Colonic mucosa (tissue), 4 donors: ENCODE measurements around the gene PADI3. TPM values are rescaled to one million over a fixed set of nuclear protein-coding genes. Genes with fewer than 3 reads are reported as not detected.

Source experiments
- DNase-seq: peaks from one replicate; pipeline ENCODE4 v3.0.0-alpha.2; 2020
- H3K27ac ChIP-seq: fragments of 200-600 bp; one replicate; pipeline ENCODE4 v1.8.0; 2021
- H3K27me3 ChIP-seq: fragments of 200-600 bp; one replicate; pipeline ENCODE4 v1.8.0; 2021
- H3K36me3 ChIP-seq: fragments of 200-600 bp; one replicate; pipeline ENCODE4 v1.8.0; 2021
- H3K4me1 ChIP-seq: fragments of 200-600 bp; one replicate; pipeline ENCODE4 v1.8.0; 2021; ENCODE audit warnings: mild to moderate bottlenecking
- H3K4me3 ChIP-seq: fragments of 200-600 bp; one replicate; pipeline ENCODE4 v1.8.0; 2021
- H3K9ac ChIP-seq, 2 donors: one replicate each; pipeline ENCODE4 v1.7.0; 2013; ENCODE audit warnings: control low read depth in 2 of 2, low read depth in 2 of 2, low read length in 2 of 2
- H3K9me3 ChIP-seq: fragments of 200-600 bp; one replicate; pipeline ENCODE4 v1.8.0; 2021
- CTCF ChIP-seq: fragments of 200-600 bp; IDR thresholded peaks from one replicate; pipeline ENCODE4 v1.8.0; 2022; ENCODE audit warnings: antibody characterized with exemption, mild to moderate bottlenecking
- intact Hi-C: fragments of 100-400 bp; cut with DNase I; formaldehyde crosslinking; loops from one replicate; pipeline ENCODE4 v1.14.1; 2022
- total RNA-seq, 2 donors: library from RNA; stranded (reverse); fragmentation: NEBNext Ultra II Directional in 1 of 2; extraction: Animal tissue kit (Norgen Biotek cat#: 25700) in 1 of 2; gene quantifications; one replicate each; pipeline ENCODE4 v1.2.1, GENCODE V29; 2021
- donor health status: healthy.
- donor health status: DM: no; HTN: no; CAD: no.
- donor health status: DM: no; HTN: no; CAD: no.

The PADI3 gene
- total RNA-seq: under 1 TPM in 1 of 2 donors, not detected in 1; 0.13 TPM

GRCh38 chr1:17248781-17249180 lies at the start of gene PADI3:
TSS of gene PADI3 (plus strand) at chr1:17249098. CDS start at chr1:17249138, 40 bp downstream.
- no peaks in the 10 kb centered on the region for H3K36me3 ChIP-seq
- no peaks in the 10 kb centered on the region for H3K27me3 ChIP-seq
- no peak within 1 kb of the TSS for H3K9ac ChIP-seq
- no peaks in the 10 kb centered on the region for H3K9me3 ChIP-seq
- intact Hi-C loops: no loop called here
- no peak for TF ChIP-seq CTCF
- H3K4me1 ChIP-seq: no peaks in the 10 kb centered on the region
- H3K27ac ChIP-seq: no peak within 1 kb of the TSS
- no peak within 1 kb of the TSS for H3K4me3 ChIP-seq
- DNase-seq: no peak

GRCh38 chr1:17199267-17200044 lies 49.4 kb upstream of the PADI3 start:
- Histone ChIP-seq H3K9me3 (no peaks in the 10 kb centered on the region), H3K36me3 (no peaks in the 10 kb centered on the region), H3K4me1 (no peaks in the 10 kb centered on the region), H3K4me3 (no peak overlapping the region), H3K27ac (no peak overlapping the region), H3K27me3 (no peaks in the 10 kb centered on the region), H3K9ac (no peak overlapping the region)
- DNase-seq: no peak
- intact Hi-C loops: no loop called here
- no peak for TF ChIP-seq CTCF

- no peak for TF ChIP-seq CTCF
- Histone ChIP-seq H3K36me3 (no peaks in the 10 kb centered on the region), H3K9me3 (no peaks in the 10 kb centered on the region), H3K4me1 (no peaks in the 10 kb centered on the region), H3K4me3 (no peak overlapping the region), H3K27ac (no peak overlapping the region), H3K9ac (no peak overlapping the region), H3K27me3 (no peaks in the 10 kb centered on the region)
- intact Hi-C loops: no loop called here
- DNase-seq: no peak
These were observed 48.7 kb upstream of the PADI3 start for GRCh38 chr1:17200246-17200645.

- no peak for DNase-seq
- no peaks in the 10 kb centered on the region for H3K36me3 ChIP-seq
- H3K4me1 ChIP-seq: no peaks in the 10 kb centered on the region
- H3K27me3 ChIP-seq: no peaks in the 10 kb centered on the region
- H3K27ac ChIP-seq: no peak overlapping the region
- no peak overlapping the region for H3K9ac ChIP-seq
- no peak overlapping the region for H3K4me3 ChIP-seq
- no peaks in the 10 kb centered on the region for H3K9me3 ChIP-seq
- intact Hi-C loops: no loop called here
- TF ChIP-seq CTCF: no peak
These were observed 48.1 kb upstream of the PADI3 start for GRCh38 chr1:17200756-17201155.

GRCh38 chr1:17201201-17202021 lies 47.5 kb upstream of the PADI3 start:
- no peaks in the 10 kb centered on the region for H3K36me3 ChIP-seq
- no peak overlapping the region for H3K9ac ChIP-seq
- intact Hi-C loops: no loop called here
- no peak for DNase-seq
- H3K9me3 ChIP-seq: no peaks in the 10 kb centered on the region
- H3K27me3 ChIP-seq: no peaks in the 10 kb centered on the region
- no peaks in the 10 kb centered on the region for H3K4me1 ChIP-seq
- no peak overlapping the region for H3K27ac ChIP-seq
- no peak for TF ChIP-seq CTCF
- H3K4me3 ChIP-seq: no peak overlapping the region
